Neuronal stem cell (in vitro differentiated cells): Measurements from ENCODE around the gene GNAT1.

ENCODE experiments used
- DNase-seq: peaks from one replicate; pipeline ENCODE4 v3.0.0-alpha.2; 2013; ENCODE audit warnings: low spot score
- H2AFZ ChIP-seq: one replicate; pipeline ENCODE4 v1.6.1; 2013; ENCODE audit warnings: mild to moderate bottlenecking, low read length, inconsistent platforms
- H2AK5ac ChIP-seq: 2 replicates; pipeline ENCODE4 v1.6.1; 2013; ENCODE audit warnings: low read depth, mild to moderate bottlenecking, inconsistent platforms, low read length, moderate library complexity, mixed read lengths
- H2BK120ac ChIP-seq: 2 replicates; pipeline ENCODE4 v1.6.1; 2013; ENCODE audit warnings: low read depth, mild to moderate bottlenecking, inconsistent platforms, low read length, moderate library complexity, mixed read lengths
- H2BK12ac ChIP-seq: one replicate; pipeline ENCODE4 v1.6.1; 2013; ENCODE audit warnings: low read length, inconsistent platforms
- H2BK15ac ChIP-seq: 2 replicates; pipeline ENCODE4 v1.6.1; 2013; ENCODE audit warnings: mild to moderate bottlenecking, low read length, inconsistent platforms, mixed read lengths
- H2BK5ac ChIP-seq: one replicate; pipeline ENCODE4 v1.6.1; 2013; ENCODE audit warnings: inconsistent platforms, mild to moderate bottlenecking, low read length, moderate library complexity
- H3K14ac ChIP-seq: one replicate; pipeline ENCODE4 v1.6.1; 2013; ENCODE audit warnings: low read length, inconsistent platforms
- H3K18ac ChIP-seq: 2 replicates; pipeline ENCODE4 v1.6.1; 2013; ENCODE audit warnings: low read length, inconsistent platforms
- H3K23ac ChIP-seq: 2 replicates; pipeline ENCODE4 v1.6.1; 2013; ENCODE audit warnings: low read depth, mild to moderate bottlenecking, mixed read lengths, low read length, inconsistent platforms; ENCODE audit not compliant: poor library complexity
- H3K27ac ChIP-seq: replicated peaks from 3 replicates; pipeline ENCODE4 v1.5.1; 2013; ENCODE audit warnings: low read length, inconsistent platforms
- H3K27me3 ChIP-seq, 3 experiments: 2 replicates each; pipeline ENCODE4 v1.6.1; 2013; ENCODE audit warnings: low read length in 3 of 3, mild to moderate bottlenecking in 2 of 3, inconsistent platforms in 1 of 3, low read depth in 1 of 3, mixed read lengths in 1 of 3, moderate library complexity in 1 of 3; ENCODE audit not compliant: control insufficient read depth in 3 of 3, insufficient read depth in 3 of 3
- H3K36me3 ChIP-seq, 2 donors: replicated peaks in 1 of 2; 2 replicates each; pipeline ENCODE4 v1.6.1; 2013; ENCODE audit warnings: low read length in 2 of 2; ENCODE audit not compliant: control insufficient read depth in 2 of 2, insufficient read depth in 2 of 2
- H3K4ac ChIP-seq: 2 replicates; pipeline ENCODE4 v1.6.1; 2013; ENCODE audit warnings: inconsistent platforms, mild to moderate bottlenecking, low read length, moderate library complexity
- H3K4me1 ChIP-seq, 2 donors: 1 replicate in 1 of 2; 2 replicates in 1 of 2; pipeline ENCODE4 v1.6.1; 2013; ENCODE audit warnings: low read length in 2 of 2, low read depth in 1 of 2; ENCODE audit not compliant: control insufficient read depth in 2 of 2, insufficient read depth in 1 of 2
- H3K4me2 ChIP-seq: one replicate; pipeline ENCODE4 v1.6.1; 2013; ENCODE audit warnings: mild to moderate bottlenecking, low read length, inconsistent platforms; ENCODE audit not compliant: insufficient read depth, poor library complexity, severe bottlenecking
- H3K4me3 ChIP-seq, 2 donors: 2 replicates each; pipeline ENCODE4 v1.5.1; 2013; ENCODE audit warnings: low read length in 2 of 2, mild to moderate bottlenecking in 2 of 2, inconsistent platforms in 1 of 2, moderate library complexity in 1 of 2
- H3K79me1 ChIP-seq: one replicate; pipeline ENCODE4 v1.6.1; 2013; ENCODE audit warnings: low read depth, mild to moderate bottlenecking, inconsistent platforms, low read length, moderate library complexity
- H3K9ac ChIP-seq: one replicate; pipeline ENCODE4 v1.6.1; 2013; ENCODE audit warnings: mild to moderate bottlenecking, low read depth, low read length, inconsistent platforms; ENCODE audit not compliant: poor library complexity
- H3K9me3 ChIP-seq, 2 donors: replicated peaks in 1 of 2; 2 replicates each; pipeline versions ENCODE3 to v1.6.1; 2013; ENCODE audit warnings: low read length in 2 of 2, mild to moderate bottlenecking in 2 of 2, inconsistent platforms in 1 of 2, low read depth in 1 of 2, mixed read lengths in 1 of 2, moderate library complexity in 1 of 2; ENCODE audit not compliant: control insufficient read depth in 2 of 2, insufficient read depth in 1 of 2
- H4K8ac ChIP-seq: one replicate; pipeline ENCODE4 v1.6.1; 2013; ENCODE audit warnings: low read depth, mild to moderate bottlenecking, inconsistent platforms, low read length, moderate library complexity
- H4K91ac ChIP-seq: one replicate; pipeline ENCODE4 v1.6.1; 2013; ENCODE audit warnings: low read length, low read depth, mild to moderate bottlenecking, inconsistent platforms; ENCODE audit not compliant: poor library complexity
- WGBS, 2 donors: extraction: QIAGEN DNeasy Blood & Tissue Kit; methylation state at CpG; one replicate each; pipeline ENCODE4 v1.1.7; 2013; ENCODE audit warnings: missing lambda C conversion rate in 2 of 2, mixed read lengths in 1 of 2; ENCODE audit not compliant: insufficient read length in 2 of 2, insufficient replicate concordance in 1 of 2; ENCODE audit errors: extremely low coverage in 2 of 2; 5-methylcytosine and 5-hydroxymethylcytosine counted together

The GNAT1 gene

DNA sequence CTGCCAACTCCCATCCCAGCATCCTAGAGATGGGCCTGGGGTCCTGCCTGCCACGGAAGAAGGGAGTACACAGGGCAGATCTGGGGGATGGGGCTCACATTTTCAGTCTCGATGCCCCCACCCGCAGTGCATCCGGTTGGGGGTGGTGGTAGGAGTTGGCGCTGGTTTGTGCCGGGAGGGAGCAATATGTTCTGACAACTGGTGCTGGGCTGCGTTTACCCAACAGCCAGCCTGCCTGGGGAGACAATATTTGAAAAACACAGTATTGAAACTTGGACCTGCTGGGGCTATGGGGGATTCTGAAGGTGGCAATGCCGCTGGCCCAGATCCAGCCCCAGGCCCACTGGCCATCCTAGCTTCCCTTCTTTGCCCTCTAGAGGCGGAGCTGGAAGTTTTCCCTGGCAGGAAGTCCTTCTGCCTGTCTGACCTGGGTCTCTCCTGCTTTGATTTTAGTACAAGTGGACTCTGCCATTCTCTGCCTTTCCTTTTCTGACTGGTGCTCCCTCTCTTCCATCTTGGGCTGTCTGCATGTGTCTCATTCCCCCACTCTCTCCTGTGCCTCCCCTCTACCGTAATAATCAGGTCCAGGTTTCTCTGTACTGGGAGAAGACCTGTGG is 32.8 kb upstream of the GNAT1 start:
- H3K27ac ChIP-seq, result peak overlapping the region; percentile 18
- H2BK120ac ChIP-seq, result no peak overlapping the region
- H4K91ac ChIP-seq, result no peak overlapping the region
- peaks cover 35% of the 10 kb centered on the region for H3K79me1 ChIP-seq
- peaks cover 0 to 38% of the 10 kb centered on the region in 2 donors for H3K36me3 ChIP-seq
- peaks cover 0 to 85% (median 9%) of the 10 kb centered on the region in 3 experiments for H3K27me3 ChIP-seq
- H3K4me2 ChIP-seq, result no peak overlapping the region
- H3K4me3 ChIP-seq, result no peak overlapping the region
- DNase-seq, result no peak
- peak overlapping the region; percentile 7 for H4K8ac ChIP-seq
- peak overlapping the region; percentile 42 for H3K18ac ChIP-seq
- H2BK15ac ChIP-seq, result no peak overlapping the region
- H3K14ac ChIP-seq, result no peak overlapping the region
- no CpG with 5 or more reads among the region's 10 CpGs for WGBS, 2 donors
- no peaks in the 10 kb centered on the region for H3K9me3 ChIP-seq
- H2BK12ac ChIP-seq, result no peak overlapping the region
- no peak overlapping the region for H2BK5ac ChIP-seq
- peak overlapping the region; percentile 14 for H3K23ac ChIP-seq
- no peak overlapping the region for H3K9ac ChIP-seq
- peak overlapping the region; percentile 40 for H2AFZ ChIP-seq
- H3K4me1 ChIP-seq, result peaks cover 10 to 26% of the 10 kb centered on the region in 2 donors
- no peak overlapping the region for H3K4ac ChIP-seq
- no peak overlapping the region for H2AK5ac ChIP-seq

DNA sequence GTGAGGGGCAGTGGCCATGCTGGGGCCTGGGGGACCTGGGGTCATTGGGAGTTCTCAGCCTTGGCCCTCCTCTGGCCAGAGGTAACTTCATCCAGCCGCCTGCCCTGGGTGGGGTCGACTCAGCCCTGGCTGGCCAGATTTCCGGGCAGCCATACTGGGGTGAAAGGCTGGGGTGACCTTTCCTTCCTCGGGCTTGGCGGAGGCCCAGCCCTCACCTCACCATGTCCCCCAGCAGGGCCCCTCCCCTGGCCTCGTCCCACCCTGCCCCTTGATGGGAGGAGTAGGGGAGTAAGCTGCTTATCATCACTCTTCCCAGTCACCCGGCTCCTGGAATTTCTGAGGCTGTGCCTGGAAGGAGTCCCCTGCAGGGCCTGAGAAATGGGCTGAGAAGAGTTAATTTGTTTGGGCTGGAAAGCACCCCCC is 30.8 kb upstream of the GNAT1 start:
- no peak overlapping the region for H2AK5ac ChIP-seq

DNA sequence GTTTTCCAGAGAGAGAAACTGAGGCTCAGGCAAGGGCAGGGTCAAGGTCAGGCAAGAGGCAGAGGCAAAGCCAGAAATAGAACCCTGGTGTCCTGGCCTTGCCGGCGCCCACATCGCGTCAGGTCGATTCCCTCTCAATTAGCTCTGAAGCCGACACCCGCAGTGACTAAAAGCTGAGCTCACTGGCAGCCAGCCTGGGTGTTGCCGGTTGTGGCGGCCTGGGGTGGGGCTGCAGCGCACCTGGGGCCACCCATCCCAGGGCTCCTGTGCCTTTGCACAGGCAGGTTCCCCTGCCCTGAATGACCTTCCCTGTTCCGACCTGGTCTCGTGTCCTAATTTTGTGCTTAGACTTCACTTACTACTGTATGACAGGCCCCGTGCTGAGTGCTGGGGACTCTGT is 30.1 kb upstream of the GNAT1 start:
- H2BK5ac ChIP-seq, result no peak overlapping the region
- H3K9ac ChIP-seq, result peak overlapping the region; percentile 6
- no peak overlapping the region for H3K27ac ChIP-seq
- H3K79me1 ChIP-seq, result peaks cover 33% of the 10 kb centered on the region
- no peak overlapping the region for H2BK120ac ChIP-seq
- H3K14ac ChIP-seq, result no peak overlapping the region
- no peak overlapping the region for H4K91ac ChIP-seq
- H3K4me3 ChIP-seq, result no peak overlapping the region
- WGBS, 2 donors, result no CpG with 5 or more reads among the region's 13 CpGs
- DNase-seq, result no peak
- H3K4me2 ChIP-seq, result no peak overlapping the region
- H2BK12ac ChIP-seq, result no peak overlapping the region
- peak overlapping the region; percentile 44 for H2AK5ac ChIP-seq
- peaks cover 0 to 70% (median 0%) of the 10 kb centered on the region in 3 experiments for H3K27me3 ChIP-seq
- H3K23ac ChIP-seq, result no peak overlapping the region
- peaks cover 0 to 51% of the 10 kb centered on the region in 2 donors for H3K36me3 ChIP-seq
- no peak overlapping the region for H3K18ac ChIP-seq
- H4K8ac ChIP-seq, result no peak overlapping the region
- peaks cover 20 to 49% of the 10 kb centered on the region in 2 donors for H3K4me1 ChIP-seq
- H2AFZ ChIP-seq, result no peak overlapping the region
- no peak overlapping the region for H3K4ac ChIP-seq
- H3K9me3 ChIP-seq, result no peaks in the 10 kb centered on the region
- H2BK15ac ChIP-seq, result no peak overlapping the region

More for the DNA sequence above, 30.8 kb upstream of the GNAT1 start:
- H3K36me3 ChIP-seq, result peaks cover 0 to 51% of the 10 kb centered on the region in 2 donors
- no peak overlapping the region for H3K27ac ChIP-seq
- no peak overlapping the region for H3K9ac ChIP-seq
- no peak overlapping the region for H3K23ac ChIP-seq
- H3K18ac ChIP-seq, result no peak overlapping the region
- H4K91ac ChIP-seq, result no peak overlapping the region
- H3K4me3 ChIP-seq, result no peak overlapping the region
- DNase-seq, result no peak
- no peak overlapping the region for H3K4me2 ChIP-seq
- peaks cover 14 to 41% of the 10 kb centered on the region in 2 donors for H3K4me1 ChIP-seq
- no peak overlapping the region for H2BK5ac ChIP-seq
- H3K4ac ChIP-seq, result no peak overlapping the region
- H2BK120ac ChIP-seq, result no peak overlapping the region
- no peak overlapping the region for H3K14ac ChIP-seq
- H2BK15ac ChIP-seq, result no peak overlapping the region
- peaks cover 38% of the 10 kb centered on the region for H3K79me1 ChIP-seq
- H4K8ac ChIP-seq, result no peak overlapping the region
- H3K27me3 ChIP-seq, result peaks cover 0 to 78% (median 0%) of the 10 kb centered on the region in 3 experiments
- no peaks in the 10 kb centered on the region for H3K9me3 ChIP-seq
- H2BK12ac ChIP-seq, result no peak overlapping the region
- H2AFZ ChIP-seq, result no peak overlapping the region
- WGBS, 2 donors, result no CpG with 5 or more reads among the region's 7 CpGs

DNA sequence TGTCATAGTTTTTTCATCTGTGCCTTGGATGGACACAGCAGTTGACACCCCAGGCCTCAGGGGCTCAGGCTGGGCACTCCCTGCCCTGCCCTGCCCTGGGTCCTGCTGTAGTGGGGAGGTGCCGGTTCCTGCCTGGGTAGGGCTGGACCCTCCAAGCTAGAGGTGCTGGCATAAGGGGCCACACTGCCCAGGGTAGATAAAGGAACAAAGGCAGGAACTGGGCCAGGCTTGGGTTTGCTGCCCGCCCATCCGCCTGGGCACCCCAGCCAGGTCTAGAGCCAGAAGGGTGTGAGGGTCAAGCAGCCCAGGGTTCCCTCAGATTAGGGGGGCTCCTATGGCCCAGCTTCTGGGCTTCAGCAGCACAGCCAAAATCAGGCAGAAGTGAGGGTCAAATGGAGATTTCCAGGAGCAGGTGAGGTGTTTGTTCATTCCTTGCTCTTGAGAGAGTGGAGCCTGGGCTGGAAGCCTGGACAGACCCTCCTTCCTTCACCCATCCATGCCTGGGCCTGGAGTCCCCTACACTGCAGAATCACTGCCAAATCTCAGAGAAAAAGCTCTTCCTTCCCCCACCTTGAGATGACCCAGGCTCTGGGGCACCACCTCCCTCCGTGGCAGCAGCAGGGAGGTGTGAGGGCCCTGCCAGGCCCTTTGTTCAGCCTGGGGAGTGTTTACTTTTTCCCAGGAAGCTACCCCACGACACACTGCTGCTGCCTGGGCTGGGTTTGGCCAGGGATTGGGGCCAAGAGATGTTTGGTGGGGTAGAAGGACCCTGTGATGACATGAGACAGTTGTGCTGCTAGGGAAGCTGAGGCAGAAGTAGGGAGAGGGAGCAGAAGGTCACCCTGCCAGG is 29.2 kb upstream of the GNAT1 start:
- no peak overlapping the region for H3K27ac ChIP-seq
- H3K4ac ChIP-seq, result no peak overlapping the region
- H3K4me2 ChIP-seq, result no peak overlapping the region
- no peak for DNase-seq
- no peak overlapping the region for H2BK120ac ChIP-seq
- no peak overlapping the region for H3K18ac ChIP-seq
- H3K23ac ChIP-seq, result no peak overlapping the region
- no peak overlapping the region for H3K14ac ChIP-seq
- no peak overlapping the region for H2BK5ac ChIP-seq
- H2AK5ac ChIP-seq, result no peak overlapping the region
- peaks cover 0 to 51% of the 10 kb centered on the region in 2 donors for H3K36me3 ChIP-seq
- no peak overlapping the region for H4K8ac ChIP-seq
- WGBS, 2 donors, result no CpG with 5 or more reads among the region's 5 CpGs
- peaks cover 33% of the 10 kb centered on the region for H3K79me1 ChIP-seq
- H3K9me3 ChIP-seq, result no peaks in the 10 kb centered on the region
- no peak overlapping the region for H3K9ac ChIP-seq
- H3K27me3 ChIP-seq, result peaks cover 0 to 61% (median 0%) of the 10 kb centered on the region in 3 experiments
- no peak overlapping the region for H3K4me3 ChIP-seq
- H2BK12ac ChIP-seq, result no peak overlapping the region
- H2BK15ac ChIP-seq, result no peak overlapping the region
- no peak overlapping the region for H2AFZ ChIP-seq
- no peak overlapping the region for H4K91ac ChIP-seq
- peaks cover 25 to 57% of the 10 kb centered on the region in 2 donors for H3K4me1 ChIP-seq
